Small intestine (tissue), 16 donors: ENCODE data around the gene OR10A5. TPM values are rescaled to one million over a fixed set of nuclear protein-coding genes. Genes with fewer than 3 reads are reported as not detected.
"Not testable (repeated sequence)": the region's sequence is repeated elsewhere in the genome, so short reads cannot be mapped to it uniquely, and the experiment has no call there.

Experiments used
- DNase-seq, 2 donors: peaks; one replicate each; pipeline versions ENCODE4 v3.0.0 to v3.0.0-alpha.2; 2013
- FAIRE-seq: peaks from 2 replicates; lab custom pipeline; 2012; peaks lifted over from hg19 to GRCh38; lab: Jason Lieb, UNC
- H3K27ac ChIP-seq, 3 donors: one replicate each; pipeline ENCODE4 v1.5.1; 2013; ENCODE audit warnings: low read length in 2 of 3, mild to moderate bottlenecking in 2 of 3, control low read depth in 1 of 3, inconsistent platforms in 1 of 3, low read depth in 1 of 3, moderate library complexity in 1 of 3
- H3K27me3 ChIP-seq, 3 donors: one replicate each; pipeline ENCODE4 v1.6.1; 2013; ENCODE audit warnings: low read length in 3 of 3, inconsistent platforms in 1 of 3; ENCODE audit not compliant: control insufficient read depth in 3 of 3, insufficient read depth in 3 of 3
- H3K36me3 ChIP-seq, 3 donors: one replicate each; pipeline ENCODE4 v1.6.1; 2013; ENCODE audit warnings: low read length in 3 of 3, inconsistent platforms in 1 of 3, low read depth in 1 of 3, mild to moderate bottlenecking in 1 of 3, moderate library complexity in 1 of 3; ENCODE audit not compliant: control insufficient read depth in 3 of 3, insufficient read depth in 2 of 3
- H3K4me1 ChIP-seq, 3 donors: one replicate each; pipeline ENCODE4 v1.6.1; 2013; ENCODE audit warnings: low read length in 2 of 3, inconsistent platforms in 1 of 3, low read depth in 1 of 3, mild to moderate bottlenecking in 1 of 3, moderate library complexity in 1 of 3; ENCODE audit not compliant: control insufficient read depth in 3 of 3, insufficient read depth in 2 of 3
- H3K4me3 ChIP-seq, 3 donors: one replicate each; pipeline ENCODE4 v1.5.1; 2013; ENCODE audit warnings: low read length in 3 of 3, control low read depth in 1 of 3, inconsistent platforms in 1 of 3, low read depth in 1 of 3, mild to moderate bottlenecking in 1 of 3, moderate library complexity in 1 of 3
- H3K9me3 ChIP-seq, 2 donors: one replicate each; pipeline ENCODE4 v1.6.1; 2013; ENCODE audit warnings: low read depth in 1 of 2, low read length in 1 of 2; ENCODE audit not compliant: control insufficient read depth in 2 of 2, insufficient read depth in 1 of 2
- WGBS, 3 donors: extraction: QIAGEN DNeasy Blood & Tissue Kit; methylation state at CpG; one replicate each; pipeline ENCODE4 v1.1.7; 2013; 5-methylcytosine and 5-hydroxymethylcytosine counted together
- long read RNA-seq, 10 donors: transcript quantifications; one replicate each; lab custom pipeline, GENCODE V29; 2026
- polyA plus RNA-seq, 4 donors: library from polyadenylated mRNA; stranded (reverse) in 3 of 4; unstranded in 1 of 4; fragments of 200-250 nt in 3 of 4; fragments of 120-200 nt in 1 of 4; gene quantifications; one replicate each; pipeline versions ENCODE4 v1.2.1 to v1.2.3, GENCODE V29; 2013
- donor health status: healthy with polysubstance abuse.
- donor health status: control.
- donor health status: control.
- donor health status: Bipolar disorder and iron deficiency.
- donor health status: healthy.

The OR10A5 gene
- not detected for polyA plus RNA-seq
- long read RNA-seq, donor 1: 0 reads
- long read RNA-seq, donor 2: 0 reads
- long read RNA-seq, donor 3: 0 reads
- long read RNA-seq, donor 4: 0 reads
- long read RNA-seq, donor 5: 0 reads
- long read RNA-seq, donor 6: 0 reads
- long read RNA-seq, donor 7: 0 reads
- long read RNA-seq, donor 8: 0 reads
- long read RNA-seq, donor 9: 0 reads
- long read RNA-seq, donor 10: 0 reads

GRCh38 chr11:6845383-6845782 lies at the start of gene OR10A5:
Gene OR10A5, plus strand, starts transcription at chr11:6845683. Its CDS starts 0 bp downstream, at chr11:6845683.
- Histone ChIP-seq H3K9me3 (no peaks in the 10 kb centered on the region), H3K27me3 (no peaks in the 10 kb centered on the region), H3K36me3 (no peaks in the 10 kb centered on the region), H3K4me3 (no peak within 1 kb of the TSS), H3K27ac (no peak within 1 kb of the TSS), H3K4me1 (no peaks in the 10 kb centered on the region)
- WGBS, 3 donors: 61 to 80% (median 73%) methylated on average over 3 of the region's 3 CpGs
- FAIRE-seq (no peak), DNase-seq (no peak)

DNA sequence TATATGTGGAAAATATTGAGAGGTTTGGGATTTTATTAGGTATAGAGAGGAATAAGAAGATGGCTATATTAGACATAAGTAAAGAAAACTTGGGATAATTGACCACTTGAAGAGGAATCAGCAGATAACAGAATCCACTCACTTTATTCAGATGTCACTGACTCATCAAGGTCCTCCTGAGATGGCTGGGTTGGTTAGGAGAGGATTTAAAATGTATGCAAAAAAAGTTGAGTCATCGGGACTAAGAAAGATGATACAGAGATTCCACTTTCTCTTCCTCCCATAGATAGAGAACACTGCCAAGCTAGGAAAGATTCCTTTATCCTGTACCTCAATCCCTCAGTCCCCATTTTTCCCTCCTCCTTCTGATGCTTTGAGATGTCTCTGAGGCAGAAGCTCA lies 46.1 kb upstream of the OR10A5 start, which contains the start of gene OR6A2:
TSS of gene OR6A2 (minus strand) at position 288 of the 400 bp plus-strand sequence. CDS start 3,981 bp downstream, outside the sequence.
- Histone ChIP-seq H3K36me3 (no peaks in the 10 kb centered on the region), H3K4me3 (no peak within 1 kb of the TSS), H3K27me3 (no peaks in the 10 kb centered on the region), H3K4me1 (no peaks in the 10 kb centered on the region), H3K27ac (no peak within 1 kb of the TSS), H3K9me3 (no peaks in the 10 kb centered on the region)
- FAIRE-seq (no peak), DNase-seq (no peak)
- WGBS, 3 donors: 70 to 85% (median 80%) methylated on average over 1 of the region's 1 CpG

DNA sequence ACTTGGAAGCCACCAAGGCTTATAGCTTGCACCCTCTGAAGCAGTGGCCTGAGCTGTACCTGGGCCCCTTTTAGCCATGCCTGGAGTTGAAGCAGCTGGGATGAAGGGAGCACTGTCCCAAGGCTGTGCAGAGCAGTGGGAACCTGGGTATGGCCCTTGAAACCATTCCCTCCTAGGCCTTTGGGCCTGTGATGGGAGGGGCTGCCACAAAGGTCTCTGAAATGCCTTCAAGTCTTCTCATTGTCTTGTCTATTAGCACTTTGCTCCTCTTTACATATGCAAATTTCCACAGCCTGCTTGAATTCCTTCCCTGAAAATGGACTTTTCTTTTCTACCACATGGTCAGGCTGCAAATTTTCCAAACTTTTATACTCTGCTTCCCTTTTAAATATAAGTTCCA lies 44.4 kb upstream of the OR10A5 start:
- not testable (repeated sequence) for H3K4me3 ChIP-seq, FAIRE-seq, H3K4me1 ChIP-seq, H3K36me3 ChIP-seq, H3K27me3 ChIP-seq, DNase-seq, H3K9me3 ChIP-seq, H3K27ac ChIP-seq

DNA sequence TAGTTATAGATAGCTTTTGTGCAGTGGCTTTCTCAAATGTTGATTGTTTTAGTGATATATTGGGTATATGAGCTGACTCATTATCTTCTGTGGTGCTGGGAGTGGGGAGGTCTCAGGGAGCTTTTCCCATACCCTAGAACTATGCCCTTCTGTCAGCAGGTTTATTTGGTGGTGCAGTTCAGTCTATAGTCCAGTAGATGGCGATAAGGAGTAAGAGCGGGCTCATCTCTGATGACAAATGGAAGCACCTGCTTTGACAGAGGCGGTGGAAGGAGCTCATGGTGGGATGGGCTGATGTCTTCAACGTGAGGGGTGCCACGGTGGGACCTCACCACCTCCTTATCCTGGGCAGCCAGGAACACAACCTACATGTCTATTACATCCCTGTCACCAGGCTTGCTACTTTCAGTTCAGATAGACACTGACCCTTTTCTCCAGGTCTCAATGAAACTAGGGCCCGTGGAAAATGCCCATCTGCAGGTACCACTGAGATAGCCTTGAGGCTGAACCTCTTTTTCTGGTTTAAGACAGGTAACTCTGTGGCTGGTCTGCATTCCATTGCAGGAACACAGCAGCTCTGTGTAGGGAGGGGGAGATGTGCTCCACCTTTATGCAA lies 33.0 kb upstream of the OR10A5 start:
- no peak for FAIRE-seq
- no peak overlapping the region for H3K4me3 ChIP-seq
- H3K27ac ChIP-seq: no peak overlapping the region
- H3K9me3 ChIP-seq: no peaks in the 10 kb centered on the region
- H3K27me3 ChIP-seq: peaks cover 0 to 1% (median 0%) of the 10 kb centered on the region in 3 donors
- WGBS, 3 donors: 15 to 18% (median 16%) methylated on average over 6 of the region's 6 CpGs
- DNase-seq: peak; percentile 32 to 57
- H3K4me1 ChIP-seq: no peaks in the 10 kb centered on the region
- no peaks in the 10 kb centered on the region for H3K36me3 ChIP-seq

DNA sequence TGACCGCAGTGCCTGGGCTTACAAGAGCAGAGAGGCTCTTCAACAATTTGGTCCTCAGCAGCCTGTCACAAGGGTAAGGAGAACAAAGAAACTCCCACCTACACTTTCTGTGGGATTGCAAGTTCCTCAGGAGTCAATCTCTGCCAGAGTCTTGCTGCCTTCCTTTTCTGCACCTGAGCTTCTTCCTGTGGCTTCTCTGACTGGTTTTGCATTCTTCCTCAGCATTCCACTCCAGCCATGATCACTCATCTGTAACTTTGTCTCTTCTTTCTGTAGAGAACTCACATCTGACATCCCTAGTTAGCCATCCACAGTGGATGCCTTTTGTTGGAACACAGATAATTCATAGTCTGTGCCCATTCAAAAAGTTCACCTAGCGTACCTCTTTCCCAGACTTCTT lies 31.8 kb upstream of the OR10A5 start:
- Histone ChIP-seq H3K27me3 (peaks cover 0 to 1% (median 0%) of the 10 kb centered on the region in 3 donors), H3K4me1 (no peaks in the 10 kb centered on the region), H3K27ac (no peak overlapping the region), H3K36me3 (no peaks in the 10 kb centered on the region), H3K4me3 (no peak overlapping the region), H3K9me3 (peaks cover 0 to 5% of the 10 kb centered on the region in 2 donors)
- FAIRE-seq: no peak
- WGBS, 3 donors: 68 to 81% (median 71%) methylated on average over 2 of the region's 2 CpGs
- DNase-seq: no peak

GRCh38 chr11:6817694-6818093 lies 27.8 kb upstream of the OR10A5 start:
- Histone ChIP-seq H3K27ac (no peak overlapping the region), H3K4me3 (no peak overlapping the region), H3K9me3 (peaks cover 0 to 8% of the 10 kb centered on the region in 2 donors), H3K36me3 (no peaks in the 10 kb centered on the region), H3K4me1 (no peaks in the 10 kb centered on the region), H3K27me3 (peaks cover 0 to 1% (median 0%) of the 10 kb centered on the region in 3 donors)
- FAIRE-seq: no peak
- 32 to 67% (median 63%) methylated on average over 1 of the region's 1 CpG for WGBS, 3 donors
- DNase-seq: no peak

- DNase-seq (no peak), FAIRE-seq (no peak)
- H3K36me3 ChIP-seq: no peaks in the 10 kb centered on the region
- no peaks in the 10 kb centered on the region for H3K4me1 ChIP-seq
- no peak overlapping the region for H3K27ac ChIP-seq
- H3K9me3 ChIP-seq: peaks cover 0 to 8% of the 10 kb centered on the region in 2 donors
- no peak overlapping the region for H3K4me3 ChIP-seq
- no peaks in the 10 kb centered on the region for H3K27me3 ChIP-seq
- WGBS, 3 donors: 86 to 92% (median 90%) methylated on average over 5 of the region's 5 CpGs
These were observed 26.5 kb upstream of the OR10A5 start for GRCh38 chr11:6818967-6819366.

- FAIRE-seq: no peak
- H3K36me3 ChIP-seq: no peaks in the 10 kb centered on the region
- H3K4me1 ChIP-seq: no peaks in the 10 kb centered on the region
- DNase-seq: no peak
- no peaks in the 10 kb centered on the region for H3K27me3 ChIP-seq
- WGBS, 3 donors: 55 to 75% (median 69%) methylated on average over 5 of the region's 5 CpGs
- no peak overlapping the region for H3K27ac ChIP-seq
- no peak overlapping the region for H3K4me3 ChIP-seq
- no peaks in the 10 kb centered on the region for H3K9me3 ChIP-seq
These were observed 21.2 kb upstream of the OR10A5 start for GRCh38 chr11:6824136-6824823.
